ACHN (cell line): ENCODE data around the gene CHST4.
"Not testable (repeated sequence)": the region's sequence is repeated elsewhere in the genome, so short reads cannot be mapped to it uniquely, and the experiment has no call there.

ENCODE experiments used
- DNase-seq: peaks from one replicate; pipeline ENCODE4 v3.0.0-alpha.2; 2015
- in situ Hi-C: cut with HindIII; loops from 2 replicates; pipeline ENCODE4 v1.10.0; 2017; ENCODE audit warnings: low sequenced_read_pairs, low pct_ligation_motif_present, low pct_unique_long_range_greater_than_20kb

Gene CHST4

DNA sequence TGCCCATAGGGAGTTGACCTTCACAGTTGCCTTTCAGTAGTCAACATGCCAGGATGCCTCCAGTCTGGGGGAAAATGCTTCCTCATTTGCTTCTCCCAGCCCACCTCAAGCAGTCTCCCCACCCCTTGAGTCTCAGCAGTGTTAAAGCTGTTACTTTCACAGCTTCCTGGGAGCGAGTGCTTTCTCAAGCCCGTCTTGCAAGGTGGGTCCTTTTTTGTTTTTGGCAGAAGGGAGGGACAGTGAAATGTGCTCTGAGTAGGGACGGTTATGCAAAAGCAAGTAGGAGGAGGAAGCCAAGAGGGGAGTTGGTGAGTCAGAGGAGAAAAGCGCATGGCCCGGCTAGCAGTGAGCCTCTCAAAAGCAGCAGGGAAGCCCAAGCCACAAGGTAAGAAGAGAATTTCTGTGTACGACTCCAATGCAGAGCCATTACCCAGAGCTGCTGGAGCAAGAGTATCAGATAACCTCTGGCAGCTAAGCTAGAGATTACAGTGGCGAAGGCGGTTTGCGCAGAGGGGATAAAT lies at the start of gene CHST4:
CHST4 (plus strand) TSS at position 316 of the 521 bp plus-strand sequence. CDS start 10,252 bp downstream, outside the sequence.
- in situ Hi-C loops, result no loop called here
- DNase-seq, result peak; percentile 59

DNA sequence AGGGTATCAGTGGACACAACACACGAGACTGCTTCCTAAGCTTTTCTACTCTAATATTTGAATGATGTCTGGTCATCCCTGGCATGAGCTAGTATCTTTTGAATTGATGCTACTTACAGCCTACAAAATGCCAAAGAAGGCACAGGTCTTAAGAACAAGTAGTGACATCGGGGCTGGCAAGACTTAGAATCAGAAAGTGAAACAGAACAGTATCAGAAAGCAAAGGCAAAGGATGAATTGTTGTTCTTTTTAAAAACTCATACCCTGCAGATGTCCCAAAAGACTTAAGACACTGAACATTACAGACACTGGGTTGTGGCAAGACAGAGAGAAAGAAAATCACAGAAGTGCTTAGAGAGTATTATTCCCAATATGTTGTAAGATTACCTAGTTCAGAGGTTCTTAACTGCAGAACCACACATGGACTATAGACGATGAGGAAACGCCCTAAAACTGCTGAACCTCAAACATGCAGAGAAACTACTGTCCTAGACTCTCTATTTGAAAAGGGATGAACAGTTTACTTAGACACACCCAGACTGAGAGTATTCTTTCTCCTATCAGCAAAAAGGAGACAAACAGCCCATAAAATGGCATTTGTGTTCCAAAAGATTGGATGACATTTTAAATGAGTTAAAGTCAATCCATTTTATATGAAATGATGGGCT lies 49.6 kb upstream of the CHST4 start:
- DNase-seq, result no peak
- in situ Hi-C loops, result no loop called here

DNA sequence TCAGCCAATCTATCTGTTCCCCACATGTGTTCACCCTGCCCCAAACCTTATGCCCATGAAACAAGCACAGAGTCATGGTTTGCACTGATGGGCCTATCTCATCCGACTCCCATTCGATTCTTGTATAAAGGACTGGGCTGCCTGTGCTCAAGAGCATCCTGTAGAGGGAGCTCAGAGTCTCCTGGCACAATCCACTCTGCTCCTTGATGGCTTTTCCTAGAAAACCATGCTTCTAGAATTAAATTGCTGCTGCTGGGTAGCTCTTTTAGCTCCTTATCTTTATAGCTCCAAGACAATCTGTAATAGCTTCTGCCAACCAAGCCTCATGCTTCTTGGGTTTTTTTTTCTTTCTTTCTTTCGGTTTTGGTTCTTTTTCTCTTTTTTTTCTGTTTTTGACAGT lies 46.8 kb upstream of the CHST4 start:
- DNase-seq, result peak; percentile 35
- in situ Hi-C loops, result no loop called here

DNA sequence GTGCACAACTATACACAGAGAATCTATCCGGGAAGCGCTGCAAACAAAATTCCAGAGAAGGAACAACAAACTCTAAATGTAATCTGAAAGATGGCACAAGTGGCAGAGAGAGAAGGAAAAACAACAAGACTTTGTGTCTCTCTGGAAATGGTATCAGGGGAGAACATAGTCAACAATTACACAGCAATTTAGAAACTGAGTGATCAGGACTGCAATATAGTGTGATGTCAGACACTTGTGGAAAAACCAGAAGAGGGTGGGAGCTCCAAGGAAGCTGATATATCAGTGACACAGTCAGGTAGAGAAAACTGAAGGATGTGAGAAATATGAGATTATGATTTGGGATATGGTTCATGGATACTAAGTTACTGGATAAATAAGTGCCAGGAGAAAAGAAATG lies 45.3 kb upstream of the CHST4 start:
- DNase-seq, result no peak
- in situ Hi-C loops, result no loop called here

DNA sequence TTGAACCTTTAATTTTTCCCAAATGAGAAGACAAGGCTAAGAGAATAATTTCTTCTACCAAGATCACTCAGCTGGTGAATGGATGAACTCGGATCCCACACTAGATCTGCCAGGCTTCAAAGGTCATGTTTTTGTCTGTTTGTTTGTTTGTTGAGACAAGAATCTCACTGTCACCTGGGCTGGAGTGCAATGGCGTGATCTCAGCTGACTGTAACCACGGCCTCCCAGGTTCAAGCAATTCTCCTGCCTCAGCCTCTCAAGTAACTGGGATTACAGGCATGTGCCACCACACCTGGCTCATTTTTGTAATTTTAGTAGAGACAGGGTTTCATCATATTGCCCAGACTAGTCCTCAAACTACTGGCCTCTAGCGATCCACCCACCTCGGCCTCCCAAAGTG lies 43.7 kb upstream of the CHST4 start:
- in situ Hi-C loops, result no loop called here
- DNase-seq, result no peak

DNA sequence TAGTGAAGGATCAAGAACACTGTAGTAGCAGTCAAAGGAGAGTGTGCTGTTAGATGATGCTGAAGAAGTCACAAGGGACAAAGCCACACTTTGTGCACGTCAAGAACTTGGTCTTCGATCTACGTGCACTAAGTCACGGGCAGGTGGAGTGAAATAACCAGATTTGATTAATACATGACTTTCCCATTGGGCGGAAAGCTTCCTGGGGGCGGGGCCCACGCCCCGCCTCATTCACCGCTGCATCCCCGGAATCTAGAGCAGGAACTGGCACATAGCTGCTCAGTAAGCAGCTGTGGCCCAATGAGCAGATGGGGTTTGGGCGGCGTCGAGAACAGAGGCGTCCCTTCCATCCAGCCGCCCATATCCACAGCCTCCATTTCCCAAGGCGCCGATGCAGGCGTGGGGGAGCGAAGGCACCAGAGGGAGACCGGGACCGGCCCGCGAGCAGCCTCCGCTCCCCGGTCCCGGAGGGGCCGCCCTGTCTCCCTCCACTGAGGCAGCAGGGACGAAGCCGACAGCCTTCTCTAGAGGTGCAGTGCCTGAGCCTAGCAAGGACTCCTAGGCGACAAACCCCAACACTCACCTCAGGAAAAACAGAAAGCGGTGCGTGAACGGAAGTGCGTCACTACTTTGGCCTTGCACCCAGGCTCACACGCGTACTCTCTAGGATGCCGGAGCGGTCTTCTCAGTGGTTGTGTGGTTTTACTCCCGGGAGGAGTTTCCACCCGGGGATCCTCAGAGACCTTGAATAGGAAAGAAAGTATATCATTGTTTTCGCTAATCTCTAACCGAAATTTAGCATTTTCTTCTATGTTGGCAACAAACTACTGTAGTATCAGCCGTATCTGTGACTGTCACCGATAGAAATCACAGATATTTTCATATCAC lies 42.0 kb upstream of the CHST4 start:
- in situ Hi-C loops, result no loop called here
- peak; percentile 93 for DNase-seq

DNA sequence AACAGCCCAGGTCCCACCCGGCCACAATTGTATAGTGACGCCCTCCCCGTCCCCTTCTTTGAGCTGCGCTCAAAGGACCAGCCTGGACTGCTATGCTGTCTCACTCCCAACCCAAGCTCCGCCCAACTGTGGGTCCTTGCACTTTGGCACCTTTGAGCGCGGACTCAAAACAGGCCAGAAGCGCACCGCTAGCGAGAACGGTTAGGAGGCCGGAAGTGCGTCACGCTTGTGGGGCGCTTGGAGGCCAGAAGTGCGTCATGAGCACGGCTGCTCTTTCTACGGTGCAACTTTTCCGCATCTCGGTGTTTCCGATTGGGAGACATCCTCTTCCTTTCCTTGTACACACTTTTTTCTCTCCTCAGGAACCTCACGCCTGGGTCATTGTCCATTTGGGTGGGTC lies 37.1 kb upstream of the CHST4 start, which contains the start of gene ZNF19:
ZNF19 (minus strand) TSS at position 203 of the 400 bp plus-strand sequence. CDS start 7,210 bp downstream, outside the sequence.
- DNase-seq, result no peak
- in situ Hi-C loops, result no loop called here

DNA sequence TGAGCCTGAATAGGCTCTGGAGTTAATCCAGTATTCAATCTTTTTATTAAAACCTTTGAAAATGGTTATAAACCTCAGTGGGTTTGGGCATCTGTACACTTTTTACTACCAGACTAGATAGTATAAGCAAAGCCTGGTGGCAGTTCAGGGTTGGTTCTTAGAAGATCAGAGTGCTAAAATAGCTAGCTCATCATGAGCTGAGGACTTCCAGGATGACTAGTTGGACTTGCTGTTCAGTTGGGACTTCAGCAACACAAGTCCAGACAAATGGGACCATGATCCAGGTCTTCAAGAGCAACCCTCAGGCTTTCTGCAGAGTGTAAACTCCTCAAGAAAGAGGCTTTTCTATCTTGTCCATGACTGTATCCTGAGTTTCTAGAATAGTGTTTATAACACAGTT lies 35.9 kb upstream of the CHST4 start:
- in situ Hi-C loops, result no loop called here
- DNase-seq, result no peak

DNA sequence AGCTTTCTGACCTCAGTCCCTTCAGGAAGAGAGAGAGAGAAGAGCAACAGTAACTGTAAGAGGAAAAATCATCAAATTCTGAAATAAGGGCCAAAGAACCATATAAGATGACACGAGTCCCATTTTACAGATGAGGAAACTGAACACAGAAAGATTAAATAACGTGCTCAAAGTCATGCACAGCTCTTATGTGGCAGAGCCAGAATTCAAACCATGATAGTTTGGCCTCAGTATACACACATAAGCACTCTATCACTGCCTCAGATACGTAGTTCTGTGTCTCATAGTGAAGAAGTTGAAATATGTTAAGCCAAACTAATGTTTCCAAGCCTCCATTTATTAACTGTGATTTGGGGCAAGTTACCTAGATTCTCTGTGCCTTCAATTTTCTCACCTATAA lies 35.2 kb upstream of the CHST4 start:
- in situ Hi-C loops, result no loop called here

DNA sequence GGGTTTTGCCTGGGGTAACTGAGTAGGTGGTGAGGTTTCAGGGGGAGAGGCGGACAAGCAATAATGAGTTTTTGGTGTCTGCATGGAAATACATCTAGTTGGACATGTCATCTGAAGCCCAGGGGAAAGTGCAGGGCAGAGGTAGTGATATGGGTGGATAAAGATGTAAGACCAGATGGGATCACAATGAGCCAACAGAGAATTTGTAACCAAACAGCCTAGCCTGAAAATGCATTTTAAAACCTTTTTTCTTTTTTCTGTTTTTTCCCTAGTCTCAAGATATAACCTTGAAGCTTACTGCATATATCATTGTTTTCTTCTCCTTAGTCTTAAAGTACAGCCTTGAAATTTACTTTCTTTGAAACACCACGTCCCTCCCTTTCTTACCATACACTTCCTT lies 33.4 kb upstream of the CHST4 start:
- no peak for DNase-seq
- in situ Hi-C loops, result no loop called here

More for the DNA sequence above, 35.2 kb upstream of the CHST4 start:
- DNase-seq, result no peak

DNA sequence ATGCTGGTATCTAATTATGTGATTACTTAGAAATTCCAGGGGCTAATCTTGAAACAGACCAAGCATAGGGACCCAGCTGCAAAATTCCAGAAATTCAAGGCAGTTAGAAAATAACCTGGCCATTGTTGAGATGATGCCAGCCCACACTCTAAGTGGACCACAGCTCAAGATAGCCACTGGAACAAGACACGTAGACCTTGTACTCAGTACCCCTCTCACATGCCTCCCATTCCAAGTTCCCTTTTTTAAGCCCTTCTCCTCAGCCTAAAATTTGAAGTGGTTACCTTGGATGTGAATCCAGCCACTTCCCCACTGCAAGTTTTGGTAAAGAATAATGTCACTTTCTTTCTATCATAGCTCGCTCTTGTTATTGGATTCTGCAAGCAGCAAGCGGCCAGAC lies 33.0 kb upstream of the CHST4 start:
- in situ Hi-C loops, result no loop called here

DNA sequence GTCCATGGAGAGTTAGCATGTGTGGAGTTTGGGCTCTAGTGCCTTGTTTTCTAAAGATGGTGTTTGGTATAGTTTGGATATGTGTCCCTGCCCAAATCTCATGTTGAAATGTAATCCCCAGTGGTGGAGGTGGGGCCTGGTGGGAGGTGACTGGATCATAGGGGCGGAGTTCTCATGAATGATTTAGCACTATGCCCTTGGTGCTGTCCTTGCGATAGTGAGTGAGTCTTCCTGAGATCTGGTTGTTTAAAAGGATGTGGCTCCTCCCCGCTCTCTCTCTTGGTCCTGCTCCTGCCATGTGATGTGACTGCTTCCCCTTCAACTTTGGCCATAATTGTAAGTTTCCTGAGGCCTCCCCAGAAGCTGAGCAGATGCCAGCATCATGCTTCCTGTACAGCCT lies 28.2 kb upstream of the CHST4 start:
- in situ Hi-C loops, result no loop called here
- no peak for DNase-seq

More for the DNA sequence above, 33.0 kb upstream of the CHST4 start:
- no peak for DNase-seq

DNA sequence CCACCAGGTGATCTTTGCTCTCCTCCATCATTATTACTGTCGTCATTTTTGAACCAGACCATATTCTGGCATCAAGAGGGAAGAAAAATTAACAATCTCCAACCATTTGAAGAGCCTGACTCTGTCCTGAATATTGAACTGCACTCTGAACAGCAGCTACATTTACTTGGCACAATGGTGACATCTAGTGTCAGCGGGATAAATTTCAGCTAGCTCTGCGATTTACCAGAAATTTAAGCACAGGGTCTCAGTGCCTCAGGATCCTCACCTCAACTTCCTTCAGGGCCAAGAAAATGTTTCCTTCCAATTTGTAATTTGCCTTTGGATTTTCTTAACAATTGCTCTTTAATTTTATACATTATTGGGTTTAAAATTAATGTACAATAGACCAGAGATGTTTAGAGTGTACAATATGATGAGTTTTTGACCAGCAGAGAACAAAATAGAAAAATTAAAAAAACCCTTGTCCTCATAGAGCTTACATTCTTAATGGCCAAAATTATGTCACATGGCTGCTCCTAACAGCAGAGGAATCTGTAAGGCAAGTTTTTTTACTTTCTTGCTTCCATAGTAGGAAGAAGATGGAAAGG lies 26.4 kb upstream of the CHST4 start:
- peak; percentile 72 for DNase-seq
- in situ Hi-C loops, result no loop called here

DNA sequence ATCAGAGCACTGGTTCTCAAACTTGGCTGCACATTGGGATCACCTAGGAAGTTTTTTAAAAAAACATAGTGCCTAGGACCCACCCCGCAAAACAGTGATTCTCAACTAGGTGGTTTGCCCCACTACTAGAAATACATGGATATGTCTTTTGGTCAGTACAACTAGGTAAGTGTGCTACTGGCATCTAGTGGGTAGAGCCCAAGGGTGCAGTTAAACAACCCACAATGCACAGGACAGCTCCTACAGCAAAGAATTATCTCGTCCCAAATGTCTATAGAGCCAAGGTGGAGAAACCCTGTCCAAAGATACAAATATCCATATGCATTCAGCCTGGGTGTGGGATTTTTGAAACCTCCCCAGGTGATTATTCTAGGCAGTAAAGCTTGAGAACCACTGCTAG lies 25.3 kb upstream of the CHST4 start:
- no peak for DNase-seq
- in situ Hi-C loops, result no loop called here

DNA sequence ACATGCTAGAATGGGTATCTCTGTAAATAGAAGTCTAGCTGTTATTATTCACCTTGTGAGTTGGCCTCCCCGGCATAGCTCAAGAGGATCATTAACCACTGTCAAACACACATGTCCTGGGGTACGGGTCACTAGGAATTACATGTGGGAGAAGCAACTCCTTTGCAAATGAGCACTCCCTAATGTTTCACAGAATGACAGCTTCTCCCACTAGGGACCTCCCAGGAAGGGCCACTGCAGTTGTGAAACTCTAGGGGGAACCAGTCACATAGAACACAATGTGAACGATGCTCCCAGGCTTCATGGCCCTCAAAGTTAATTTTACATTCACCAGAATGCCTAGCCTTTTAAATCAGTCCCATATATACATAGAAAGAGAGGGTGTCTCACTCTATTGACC lies 24.7 kb upstream of the CHST4 start:
- no peak for DNase-seq
- in situ Hi-C loops, result no loop called here

DNA sequence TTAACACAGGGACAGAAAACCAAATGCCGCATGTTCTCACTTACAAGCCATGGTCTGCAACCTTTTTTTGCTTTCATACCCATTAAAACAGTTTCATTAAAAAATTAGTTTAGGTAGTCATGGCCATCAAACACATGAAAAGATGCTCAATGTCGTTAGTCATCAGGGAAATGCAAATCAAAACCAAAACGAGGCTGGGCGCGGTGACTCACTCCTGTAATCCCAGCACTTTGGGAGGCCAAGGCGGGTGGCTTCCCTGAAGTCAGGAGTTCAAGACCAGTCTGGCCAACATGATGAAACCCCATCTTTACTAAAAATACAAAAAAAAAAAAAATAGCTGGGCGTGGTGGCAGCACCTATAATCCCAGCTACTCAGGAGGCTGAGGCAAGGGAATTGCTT lies 22.2 kb upstream of the CHST4 start:
- in situ Hi-C loops, DNase-seq: not testable (repeated sequence)

DNA sequence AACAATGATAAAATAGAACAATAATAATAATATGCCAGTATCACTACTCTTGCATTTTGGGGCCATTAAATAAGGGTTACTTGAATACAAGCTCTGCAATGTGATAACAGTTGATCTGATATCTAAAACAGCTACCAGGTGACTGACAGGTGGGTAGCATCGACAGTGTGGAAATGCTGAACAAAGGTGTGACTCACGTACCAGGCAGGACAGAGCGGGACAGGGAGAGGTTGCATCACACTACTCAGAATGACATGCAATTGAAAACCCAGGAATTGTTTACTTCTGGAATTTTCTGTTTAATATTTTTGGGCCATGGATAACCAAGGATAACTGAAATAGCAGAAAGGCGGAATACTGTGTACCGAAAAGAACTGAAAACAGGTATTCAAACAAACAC lies 21.3 kb upstream of the CHST4 start:
- no peak for DNase-seq
- in situ Hi-C loops, result no loop called here

DNA sequence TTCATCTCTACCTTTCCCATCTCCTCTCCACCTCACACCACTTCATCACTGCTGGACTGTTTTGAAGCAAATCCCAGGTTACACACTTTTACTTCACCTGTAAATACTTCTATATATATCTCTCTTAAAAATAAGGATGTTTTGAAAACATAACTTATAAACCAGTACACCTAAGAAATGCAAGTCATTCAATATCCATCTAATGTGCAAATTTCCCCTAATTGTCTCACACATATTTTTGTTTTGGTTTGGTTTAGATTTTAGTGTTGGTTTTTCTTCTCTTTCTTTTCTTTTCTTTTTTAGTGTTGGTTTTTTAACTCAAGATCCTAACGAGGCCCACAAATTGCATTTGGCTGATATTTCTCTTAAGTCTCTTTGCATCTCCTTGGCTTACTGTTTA lies 19.2 kb upstream of the CHST4 start:
- no peak for DNase-seq
- in situ Hi-C loops, result no loop called here

DNA sequence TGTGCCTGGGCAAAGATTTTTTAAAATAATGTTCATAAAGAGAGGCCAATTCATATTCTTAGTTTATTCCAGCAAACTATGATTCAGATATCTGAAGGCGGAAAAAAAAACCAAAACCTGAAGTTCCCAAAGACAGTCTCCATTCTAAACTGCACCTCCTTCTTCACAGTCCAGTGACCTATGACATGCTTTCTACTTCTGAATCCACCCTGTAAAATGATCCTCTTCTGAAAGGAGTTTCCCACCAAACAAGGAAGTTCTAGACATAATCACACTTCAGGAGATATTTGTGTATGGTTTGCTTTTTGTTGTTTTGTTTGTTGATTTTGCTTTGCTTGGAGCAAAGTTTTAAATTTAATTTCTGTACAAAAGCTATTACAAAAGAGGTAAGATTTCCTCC lies 12.9 kb upstream of the CHST4 start:
- no peak for DNase-seq
- in situ Hi-C loops, result no loop called here
